SKM-1 treated with dmso at 0.1 percent for 144 hours (cell line): Measurements from ENCODE around the gene OR2A42.
"Not testable (repeated sequence)": the region's sequence is repeated elsewhere in the genome, so short reads cannot be mapped to it uniquely, and the experiment has no call there.

Experiments
- DNase-seq: peaks from one replicate; lab custom pipeline; 2025; ENCODE audit not compliant: unreplicated experiment; lab: John Stamatoyannopoulos, UW

OR2A42 gene

GRCh38 chr7:144239365-144239764, at the start of gene OR2A42:
TSS of gene OR2A42 (minus strand) at chr7:144239605. CDS start at chr7:144232843, 6,762 bp downstream.
- not testable (repeated sequence) for DNase-seq

GRCh38 chr7:144287171-144287784, 47.9 kb upstream of the OR2A42 start:
- DNase-seq = not testable (repeated sequence)

- DNase-seq = not testable (repeated sequence)
These were observed 44.3 kb upstream of the OR2A42 start for GRCh38 chr7:144283716-144284115.

- DNase-seq = not testable (repeated sequence)
These were observed 43.1 kb upstream of the OR2A42 start for GRCh38 chr7:144282490-144282889.

GRCh38 chr7:144281981-144282380, 42.6 kb upstream of the OR2A42 start:
- DNase-seq = not testable (repeated sequence)

GRCh38 chr7:144280010-144280409, 40.6 kb upstream of the OR2A42 start:
- DNase-seq = not testable (repeated sequence)

- DNase-seq = not testable (repeated sequence)
These were observed 35.9 kb upstream of the OR2A42 start for GRCh38 chr7:144275281-144275680.

GRCh38 chr7:144269188-144269587, 29.8 kb upstream of the OR2A42 start, which contains the start of gene CTAGE8:
TSS of gene CTAGE8 (minus strand) at chr7:144269288. CDS start at chr7:144269250, 38 bp downstream.
- not testable (repeated sequence) for DNase-seq

- not testable (repeated sequence) for DNase-seq
These were observed 25.3 kb upstream of the OR2A42 start, which contains the start of gene OR2A7 for GRCh38 chr7:144264692-144265091. TSS of gene OR2A7 (minus strand) at chr7:144264792. CDS start at chr7:144259628, 5,164 bp downstream.

GRCh38 chr7:144262128-144262527, 22.7 kb upstream of the OR2A42 start:
- DNase-seq = not testable (repeated sequence)

GRCh38 chr7:144259067-144259466, 19.7 kb upstream of the OR2A42 start:
- DNase-seq = not testable (repeated sequence)

- DNase-seq = no peak
These were observed 16.7 kb upstream of the OR2A42 start for GRCh38 chr7:144256112-144256511.

- DNase-seq = no peak
These were observed 16.1 kb upstream of the OR2A42 start for GRCh38 chr7:144255471-144255897.

GRCh38 chr7:144252307-144252706, 12.9 kb upstream of the OR2A42 start:
- DNase-seq = not testable (repeated sequence)

GRCh38 chr7:144247674-144248330, 8.4 kb upstream of the OR2A42 start:
- DNase-seq = not testable (repeated sequence)

GRCh38 chr7:144246967-144247366, 7.6 kb upstream of the OR2A42 start:
- DNase-seq = not testable (repeated sequence)

- DNase-seq = not testable (repeated sequence)
These were observed 6.0 kb upstream of the OR2A42 start for GRCh38 chr7:144245372-144245771.

- not testable (repeated sequence) for DNase-seq
These were observed 799 bp downstream of the OR2A42 start for GRCh38 chr7:144238530-144239082.

GRCh38 chr7:144233039-144233438, 6.4 kb downstream of the OR2A42 start:
- not testable (repeated sequence) for DNase-seq

- DNase-seq = not testable (repeated sequence)
These were observed 8.4 kb downstream of the OR2A42 start for GRCh38 chr7:144231027-144231426.

GRCh38 chr7:144228810-144229209, 10.6 kb downstream of the OR2A42 start:
- DNase-seq = not testable (repeated sequence)

- not testable (repeated sequence) for DNase-seq
These were observed 12.5 kb downstream of the OR2A42 start for GRCh38 chr7:144226866-144227265.
